DND-41 (cell line): ENCODE measurements around the gene GTF3C1.

ENCODE experiments used
- ATAC-seq: fragments of 200-7000 bp; cut with Tn5 transposase; 3 replicates; pipeline ENCODE4 v1.9.1; 2021; ENCODE audit warnings: low read depth; ENCODE audit not compliant: insufficient read depth
- DNase-seq: peaks from one replicate; pipeline ENCODE4 v3.0.0-alpha.2; 2020
- H2AFZ ChIP-seq: 2 replicates; pipeline ENCODE4 v1.6.0; 2012; ENCODE audit warnings: low read depth, low read length
- H3K27ac ChIP-seq: 2 replicates; pipeline ENCODE4 v1.5.1; 2012; ENCODE audit warnings: low read length, inconsistent platforms
- H3K27me3 ChIP-seq: fragments of 200-600 bp; sonication (generic); 2 replicates; pipeline ENCODE4 v1.6.0; 2012; ENCODE audit warnings: low read length, mild to moderate bottlenecking, inconsistent platforms; ENCODE audit not compliant: insufficient read depth, poor library complexity
- H3K36me3 ChIP-seq: 2 replicates; pipeline ENCODE4 v1.5.1; 2012; ENCODE audit warnings: low read length, inconsistent platforms; ENCODE audit not compliant: insufficient read depth
- H3K4me1 ChIP-seq: 2 replicates; pipeline ENCODE4 v1.5.1; 2012; ENCODE audit warnings: mild to moderate bottlenecking, low read length; ENCODE audit not compliant: insufficient read depth
- H3K4me2 ChIP-seq: 2 replicates; pipeline ENCODE4 v1.6.0; 2012; ENCODE audit warnings: mild to moderate bottlenecking, moderate library complexity, low read length, inconsistent platforms; ENCODE audit not compliant: insufficient read depth
- H3K4me3 ChIP-seq, 2 experiments: fragments of 200-600 bp in 1 of 2; shearing (Covaris generic) in 1 of 2; 2 replicates each; pipeline ENCODE4 v1.5.1; 2012 to 2016; ENCODE audit warnings: inconsistent platforms in 2 of 2, low read length in 2 of 2, mild to moderate bottlenecking in 2 of 2, low read depth in 1 of 2, moderate library complexity in 1 of 2
- H3K79me2 ChIP-seq: 2 replicates; pipeline ENCODE4 v1.6.0; 2012; ENCODE audit warnings: low read length, inconsistent platforms; ENCODE audit not compliant: insufficient read depth
- H3K9ac ChIP-seq: 2 replicates; pipeline ENCODE4 v1.6.0; 2012; ENCODE audit warnings: low read depth, mild to moderate bottlenecking, inconsistent platforms, low read length, moderate library complexity
- H3K9me3 ChIP-seq: 2 replicates; pipeline ENCODE4 v1.5.1; 2012; ENCODE audit warnings: low read length, moderate library complexity, mild to moderate bottlenecking, inconsistent platforms; ENCODE audit not compliant: insufficient read depth, severe bottlenecking
- H4K20me1 ChIP-seq: 2 replicates; pipeline ENCODE4 v1.6.0; 2012; ENCODE audit warnings: low read length; ENCODE audit not compliant: insufficient read depth
- EZH2 ChIP-seq: IDR thresholded peaks from 3 replicates; pipeline ENCODE4 v1.6.1; 2012; ENCODE audit warnings: borderline replicate concordance, low read depth, mild to moderate bottlenecking, moderate library complexity, low read length, inconsistent platforms; ENCODE audit not compliant: severe bottlenecking
- TF ChIP-seq, protein P1 (sequence below): IDR thresholded peaks from 2 replicates; pipeline ENCODE4 v1.5.1; 2012; ENCODE audit warnings: borderline replicate concordance, low read length, moderate library complexity, mild to moderate bottlenecking; ENCODE audit not compliant: poor library complexity, severe bottlenecking; ENCODE audit errors: extremely low read depth

The GTF3C1 gene

DNA sequence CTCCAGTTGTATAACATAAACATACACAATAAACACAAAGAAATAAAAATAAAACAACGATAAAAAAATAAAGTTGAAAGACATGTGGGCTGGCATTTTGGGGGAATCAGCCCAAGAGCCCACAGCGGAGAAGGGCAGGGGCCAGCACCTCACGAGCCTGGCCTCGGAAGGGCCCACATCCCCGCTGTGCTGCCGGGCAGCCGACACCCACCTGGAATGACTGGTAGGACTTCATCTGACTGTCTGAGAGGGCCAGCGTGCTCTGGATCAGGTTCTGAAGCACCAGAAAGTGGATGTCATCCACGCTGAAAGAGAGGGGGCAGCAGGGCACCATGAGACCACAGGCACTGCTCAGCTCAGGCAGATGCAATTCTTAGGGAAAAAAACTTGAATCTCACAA lies 73.5 kb downstream of the GTF3C1 start:
- TF ChIP-seq EZH2: no peak
- TF ChIP-seq, protein P1, sequence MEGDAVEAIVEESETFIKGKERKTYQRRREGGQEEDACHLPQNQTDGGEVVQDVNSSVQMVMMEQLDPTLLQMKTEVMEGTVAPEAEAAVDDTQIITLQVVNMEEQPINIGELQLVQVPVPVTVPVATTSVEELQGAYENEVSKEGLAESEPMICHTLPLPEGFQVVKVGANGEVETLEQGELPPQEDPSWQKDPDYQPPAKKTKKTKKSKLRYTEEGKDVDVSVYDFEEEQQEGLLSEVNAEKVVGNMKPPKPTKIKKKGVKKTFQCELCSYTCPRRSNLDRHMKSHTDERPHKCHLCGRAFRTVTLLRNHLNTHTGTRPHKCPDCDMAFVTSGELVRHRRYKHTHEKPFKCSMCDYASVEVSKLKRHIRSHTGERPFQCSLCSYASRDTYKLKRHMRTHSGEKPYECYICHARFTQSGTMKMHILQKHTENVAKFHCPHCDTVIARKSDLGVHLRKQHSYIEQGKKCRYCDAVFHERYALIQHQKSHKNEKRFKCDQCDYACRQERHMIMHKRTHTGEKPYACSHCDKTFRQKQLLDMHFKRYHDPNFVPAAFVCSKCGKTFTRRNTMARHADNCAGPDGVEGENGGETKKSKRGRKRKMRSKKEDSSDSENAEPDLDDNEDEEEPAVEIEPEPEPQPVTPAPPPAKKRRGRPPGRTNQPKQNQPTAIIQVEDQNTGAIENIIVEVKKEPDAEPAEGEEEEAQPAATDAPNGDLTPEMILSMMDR: no peak
- ATAC-seq (no peak), DNase-seq (no peak)
- Histone ChIP-seq H3K4me2 (no peak overlapping the region), H3K36me3 (peaks cover 86% of the 10 kb centered on the region), H3K9ac (no peak overlapping the region), H3K9me3 (no peaks in the 10 kb centered on the region), H3K79me2 (no peaks in the 10 kb centered on the region), H3K27me3 (no peaks in the 10 kb centered on the region), H3K4me1 (no peaks in the 10 kb centered on the region), H2AFZ (no peak overlapping the region), H3K4me3 (no peak overlapping the region), H4K20me1 (no peaks in the 10 kb centered on the region), H3K27ac (no peak overlapping the region)

DNA sequence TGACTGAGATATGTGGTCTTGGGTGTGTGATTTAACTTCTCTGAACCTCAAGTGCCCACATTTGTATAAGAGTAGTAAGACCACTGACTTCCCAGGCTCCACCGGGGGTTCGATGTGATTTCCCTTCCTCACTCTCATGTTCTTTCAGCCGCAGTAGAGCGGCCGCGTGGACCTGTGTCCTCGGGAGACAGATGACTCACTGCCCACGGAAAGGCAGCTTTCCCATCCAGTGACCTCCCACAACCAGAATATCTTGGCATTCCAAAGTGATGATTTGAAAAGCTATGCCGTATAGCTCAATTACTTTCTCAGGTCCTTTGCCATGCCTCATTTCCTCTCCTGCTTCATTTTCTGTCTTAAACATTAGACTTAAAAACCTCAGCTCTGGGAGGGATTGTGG lies 74.2 kb downstream of the GTF3C1 start:
- no peak overlapping the region for H3K9ac ChIP-seq
- H3K27ac ChIP-seq: no peak overlapping the region
- no peak for TF ChIP-seq EZH2
- TF ChIP-seq, protein P1: no peak
- ATAC-seq (no peak), DNase-seq (no peak)
- H2AFZ ChIP-seq: no peak overlapping the region
- no peaks in the 10 kb centered on the region for H3K27me3 ChIP-seq
- H4K20me1 ChIP-seq: no peaks in the 10 kb centered on the region
- peaks cover 87% of the 10 kb centered on the region for H3K36me3 ChIP-seq
- no peaks in the 10 kb centered on the region for H3K4me1 ChIP-seq
- no peaks in the 10 kb centered on the region for H3K9me3 ChIP-seq
- H3K4me3 ChIP-seq: no peak overlapping the region
- no peaks in the 10 kb centered on the region for H3K79me2 ChIP-seq
- H3K4me2 ChIP-seq: no peak overlapping the region

DNA sequence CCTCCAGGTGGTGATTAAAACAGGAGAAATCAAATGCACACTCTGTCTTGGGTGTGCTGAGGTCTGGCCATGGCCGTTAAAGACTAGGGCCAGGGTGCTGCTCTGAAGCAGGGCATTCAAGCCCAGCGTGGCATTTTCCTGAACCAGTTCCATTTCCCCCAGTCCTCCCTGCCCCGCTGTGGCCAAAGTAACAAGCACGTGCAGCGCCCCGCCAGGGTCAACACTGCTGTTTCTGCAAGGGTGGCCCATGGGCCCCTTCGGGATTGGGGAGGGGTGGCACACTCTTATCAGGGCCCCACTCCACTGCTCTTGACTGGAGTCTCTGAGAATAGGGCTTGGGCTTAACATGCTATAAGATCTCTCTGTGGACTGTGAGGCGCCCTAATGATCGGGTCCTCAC lies 74.8 kb downstream of the GTF3C1 start:
- H3K9ac ChIP-seq: no peak overlapping the region
- no peak for DNase-seq

More for the DNA sequence above, 74.8 kb downstream of the GTF3C1 start:
- no peak for ATAC-seq
- H3K4me2 ChIP-seq: no peak overlapping the region
- H3K36me3 ChIP-seq: peaks cover 89% of the 10 kb centered on the region
- no peaks in the 10 kb centered on the region for H4K20me1 ChIP-seq
- no peaks in the 10 kb centered on the region for H3K79me2 ChIP-seq
- no peak overlapping the region for H3K27ac ChIP-seq
- no peak overlapping the region for H2AFZ ChIP-seq
- no peaks in the 10 kb centered on the region for H3K4me1 ChIP-seq
- H3K4me3 ChIP-seq: no peak overlapping the region
- H3K27me3 ChIP-seq: no peaks in the 10 kb centered on the region
- TF ChIP-seq, protein P1: no peak
- no peaks in the 10 kb centered on the region for H3K9me3 ChIP-seq
